ENCODE measurements around the gene TRIM2. TPM values are rescaled to one million over a fixed set of nuclear protein-coding genes. Genes with fewer than 3 reads are reported as not detected.

TRIM2 gene
- total RNA-seq, 1 donor from 2014 or later = 12.6 TPM

- no peak for DNase-seq
Measured at GRCh38 chr4:153276971-153277370, 72.7 kb downstream of the TRIM2 start.

- no peak for DNase-seq
Measured at GRCh38 chr4:153281476-153281875, 77.2 kb downstream of the TRIM2 start.

- DNase-seq = no peak
Measured at GRCh38 chr4:153282023-153282422, 77.8 kb downstream of the TRIM2 start.

- DNase-seq = no peak
Measured at GRCh38 chr4:153283260-153283659, 79.0 kb downstream of the TRIM2 start.

- no peak for DNase-seq
Measured at GRCh38 chr4:153290134-153290533, 85.9 kb downstream of the TRIM2 start.

GRCh38 chr4:153291562-153291961 is 87.3 kb downstream of the TRIM2 start:
- no peak for DNase-seq

- DNase-seq = no peak
Measured at GRCh38 chr4:153292897-153293741, 88.9 kb downstream of the TRIM2 start.

- DNase-seq = no peak
Measured at GRCh38 chr4:153293742-153294057, 89.5 kb downstream of the TRIM2 start.

GRCh38 chr4:153294631-153295030 is 90.4 kb downstream of the TRIM2 start:
- no peak for DNase-seq

GRCh38 chr4:153295131-153295755 is 91.0 kb downstream of the TRIM2 start:
- no peak for DNase-seq

GRCh38 chr4:153296040-153296823 is 92.0 kb downstream of the TRIM2 start:
- no peak for DNase-seq

GRCh38 chr4:153297116-153297515 is 92.9 kb downstream of the TRIM2 start:
- no peak for DNase-seq

- no peak for DNase-seq
Measured at GRCh38 chr4:153310793-153311192, 106.5 kb downstream of the TRIM2 start.

- no peak for DNase-seq
Measured at GRCh38 chr4:153314915-153315314, 110.7 kb downstream of the TRIM2 start.

GRCh38 chr4:153318696-153319320 is 114.6 kb downstream of the TRIM2 start:
- peak; percentile 75 for DNase-seq

GRCh38 chr4:153322791-153323190 is 118.5 kb downstream of the TRIM2 start:
- no peak for DNase-seq

- no peak for DNase-seq
Measured at GRCh38 chr4:153324046-153324445, 119.8 kb downstream of the TRIM2 start.

GRCh38 chr4:153325558-153325957 is 121.3 kb downstream of the TRIM2 start:
- DNase-seq = peak; percentile 21

GRCh38 chr4:153326513-153326912 is 122.3 kb downstream of the TRIM2 start:
- peak; percentile 11 for DNase-seq

- no peak for DNase-seq
Measured at GRCh38 chr4:153327247-153327646, 123.0 kb downstream of the TRIM2 start.

GRCh38 chr4:153332936-153333335 is 128.7 kb downstream of the TRIM2 start:
- no peak for DNase-seq

- DNase-seq = no peak
Measured at GRCh38 chr4:153333874-153334273, 129.6 kb downstream of the TRIM2 start.

GRCh38 chr4:153335665-153336064 is 131.4 kb downstream of the TRIM2 start:
- DNase-seq = no peak

Measured in dermis blood vessel endothelial cell (primary cell).